ENCODE data around the gene MPHOSPH6. TPM values are rescaled to one million over a fixed set of nuclear protein-coding genes. Genes with fewer than 3 reads are reported as not detected.

MPHOSPH6 gene
- total and polyA plus RNA-seq, 5 donors from 2014 or later = 17.3 to 38.7 (median 17.9) TPM

- ATAC-seq (ENCODE audit: low read depth in 2 of 2) = no peak
- peaks cover 0 to 2% (median 0%) of the 10 kb centered on the region in 4 donors for H3K4me1 Mint-ChIP-seq
- no peaks in the 10 kb centered on the region for H3K36me3 Mint-ChIP-seq
Measured at GRCh38 chr16:82184213-82184612, 14.2 kb upstream of the MPHOSPH6 start.

GRCh38 chr16:82183004-82183397 lies 13.0 kb upstream of the MPHOSPH6 start:
- Histone ChIP-seq H3K27ac (ENCODE audit: insufficient read depth, low read length, poor library complexity, severe bottlenecking) (no peak overlapping the region), H3K4me3 (ENCODE audit: low read depth, low read length) (no peak overlapping the region), H3K4me1 (ENCODE audit: control insufficient read depth, insufficient read depth, low read length, poor library complexity, severe bottlenecking) (no peaks in the 10 kb centered on the region), H3K9me3 (ENCODE audit: control insufficient read depth in 2 of 2, low read length in 2 of 2) (no peaks in the 10 kb centered on the region), H3K27me3 (ENCODE audit: control insufficient read depth, insufficient read depth, low read length) (peaks cover 8% of the 10 kb centered on the region), H3K36me3 (ENCODE audit: control insufficient read depth, insufficient read depth, low read length) (no peaks in the 10 kb centered on the region)
- DNase-seq (no peak), ATAC-seq (ENCODE audit: low read depth in 2 of 2) (no peak)
- H3K4me3 Mint-ChIP-seq = no peak overlapping the region
- no peaks in the 10 kb centered on the region for H3K9me3 Mint-ChIP-seq
- H3K4me1 Mint-ChIP-seq = peaks cover 0 to under 1% (median 0%) of the 10 kb centered on the region in 4 donors
- H3K36me3 Mint-ChIP-seq = no peaks in the 10 kb centered on the region
- H3K27me3 Mint-ChIP-seq = peaks cover 20% of the 10 kb centered on the region
- no peak overlapping the region for H3K27ac Mint-ChIP-seq

More at GRCh38 chr16:82184213-82184612, 14.2 kb upstream of the MPHOSPH6 start:
- Histone ChIP-seq H3K36me3 (ENCODE audit: control insufficient read depth, insufficient read depth, low read length) (no peaks in the 10 kb centered on the region), H3K27me3 (ENCODE audit: control insufficient read depth, insufficient read depth, low read length) (peaks cover 4% of the 10 kb centered on the region), H3K27ac (ENCODE audit: insufficient read depth, low read length, poor library complexity, severe bottlenecking) (no peak overlapping the region), H3K9me3 (ENCODE audit: control insufficient read depth in 2 of 2, low read length in 2 of 2) (no peaks in the 10 kb centered on the region), H3K4me1 (ENCODE audit: control insufficient read depth, insufficient read depth, low read length, poor library complexity, severe bottlenecking) (no peaks in the 10 kb centered on the region), H3K4me3 (ENCODE audit: low read depth, low read length) (no peak overlapping the region)
- Mint-ChIP-seq H3K9me3 (no peaks in the 10 kb centered on the region), H3K4me3 (no peak overlapping the region), H3K27me3 (peaks cover 25% of the 10 kb centered on the region), H3K27ac (no peak overlapping the region)
- DNase-seq = no peak

GRCh38 chr16:82182266-82183003 lies 12.4 kb upstream of the MPHOSPH6 start:
- H3K4me1 Mint-ChIP-seq = no peaks in the 10 kb centered on the region
- DNase-seq = no peak
- Histone ChIP-seq H3K4me1 (ENCODE audit: control insufficient read depth, insufficient read depth, low read length, poor library complexity, severe bottlenecking) (no peaks in the 10 kb centered on the region), H3K27me3 (ENCODE audit: control insufficient read depth, insufficient read depth, low read length) (peaks cover 7% of the 10 kb centered on the region), H3K27ac (ENCODE audit: insufficient read depth, low read length, poor library complexity, severe bottlenecking) (no peak overlapping the region), H3K36me3 (ENCODE audit: control insufficient read depth, insufficient read depth, low read length) (no peaks in the 10 kb centered on the region), H3K9me3 (ENCODE audit: control insufficient read depth in 2 of 2, low read length in 2 of 2) (no peaks in the 10 kb centered on the region), H3K4me3 (ENCODE audit: low read depth, low read length) (no peak overlapping the region)
- no peak overlapping the region for H3K27ac Mint-ChIP-seq
- peaks cover 19% of the 10 kb centered on the region for H3K27me3 Mint-ChIP-seq
- H3K36me3 Mint-ChIP-seq = no peaks in the 10 kb centered on the region
- H3K4me3 Mint-ChIP-seq = no peak overlapping the region
- ATAC-seq (ENCODE audit: low read depth in 2 of 2) = no peak
- no peaks in the 10 kb centered on the region for H3K9me3 Mint-ChIP-seq

GRCh38 chr16:82181461-82182185 lies 11.6 kb upstream of the MPHOSPH6 start:
- Mint-ChIP-seq H3K36me3 (no peaks in the 10 kb centered on the region), H3K27me3 (peaks cover 24% of the 10 kb centered on the region), H3K4me1 (no peaks in the 10 kb centered on the region)

GRCh38 chr16:82178352-82178751 lies 8.3 kb upstream of the MPHOSPH6 start:
- no peak overlapping the region for H3K27ac Mint-ChIP-seq
- H3K4me1 Mint-ChIP-seq = no peaks in the 10 kb centered on the region
- no peaks in the 10 kb centered on the region for H3K36me3 Mint-ChIP-seq
- no peaks in the 10 kb centered on the region for H3K9me3 ChIP-seq (ENCODE audit: control insufficient read depth in 2 of 2, low read length in 2 of 2)
- H3K4me3 Mint-ChIP-seq = no peak overlapping the region
- no peak overlapping the region for H3K27ac ChIP-seq (ENCODE audit: insufficient read depth, low read length, poor library complexity, severe bottlenecking)
- H3K4me3 ChIP-seq (ENCODE audit: low read depth, low read length) = no peak overlapping the region
- H3K27me3 ChIP-seq (ENCODE audit: control insufficient read depth, insufficient read depth, low read length) = peaks cover 22% of the 10 kb centered on the region
- H3K4me1 ChIP-seq (ENCODE audit: control insufficient read depth, insufficient read depth, low read length, poor library complexity, severe bottlenecking) = no peaks in the 10 kb centered on the region
- H3K9me3 Mint-ChIP-seq = peaks cover 0 to 1% (median 0%) of the 10 kb centered on the region in 7 donors
- ATAC-seq (ENCODE audit: low read depth in 2 of 2) (no peak), DNase-seq (no peak)
- peaks cover 35% of the 10 kb centered on the region for H3K27me3 Mint-ChIP-seq
- no peaks in the 10 kb centered on the region for H3K36me3 ChIP-seq (ENCODE audit: control insufficient read depth, insufficient read depth, low read length)

More at GRCh38 chr16:82181461-82182185, 11.6 kb upstream of the MPHOSPH6 start:
- Histone ChIP-seq H3K4me3 (ENCODE audit: low read depth, low read length) (no peak overlapping the region), H3K4me1 (ENCODE audit: control insufficient read depth, insufficient read depth, low read length, poor library complexity, severe bottlenecking) (no peaks in the 10 kb centered on the region), H3K27me3 (ENCODE audit: control insufficient read depth, insufficient read depth, low read length) (peaks cover 10% of the 10 kb centered on the region), H3K27ac (ENCODE audit: insufficient read depth, low read length, poor library complexity, severe bottlenecking) (no peak overlapping the region), H3K36me3 (ENCODE audit: control insufficient read depth, insufficient read depth, low read length) (no peaks in the 10 kb centered on the region), H3K9me3 (ENCODE audit: control insufficient read depth in 2 of 2, low read length in 2 of 2) (no peaks in the 10 kb centered on the region)
- Mint-ChIP-seq H3K4me3 (no peak overlapping the region), H3K27ac (no peak overlapping the region), H3K9me3 (peaks cover 0 to under 1% (median 0%) of the 10 kb centered on the region in 7 donors)
- ATAC-seq (ENCODE audit: low read depth in 2 of 2) = no peak
- no peak for DNase-seq

GRCh38 chr16:82177555-82177954 lies 7.5 kb upstream of the MPHOSPH6 start:
- no peaks in the 10 kb centered on the region for H3K9me3 ChIP-seq (ENCODE audit: control insufficient read depth in 2 of 2, low read length in 2 of 2)
- peaks cover 0 to 1% (median 0%) of the 10 kb centered on the region in 7 donors for H3K9me3 Mint-ChIP-seq
- DNase-seq (no peak), ATAC-seq (ENCODE audit: low read depth in 2 of 2) (no peak)
- no peaks in the 10 kb centered on the region for H3K4me1 ChIP-seq (ENCODE audit: control insufficient read depth, insufficient read depth, low read length, poor library complexity, severe bottlenecking)
- no peak overlapping the region for H3K4me3 Mint-ChIP-seq
- H3K27ac Mint-ChIP-seq = no peak overlapping the region
- H3K27ac ChIP-seq (ENCODE audit: insufficient read depth, low read length, poor library complexity, severe bottlenecking) = no peak overlapping the region
- H3K27me3 Mint-ChIP-seq = peaks cover 42% of the 10 kb centered on the region
- H3K4me1 Mint-ChIP-seq = no peaks in the 10 kb centered on the region
- no peaks in the 10 kb centered on the region for H3K36me3 ChIP-seq (ENCODE audit: control insufficient read depth, insufficient read depth, low read length)
- H3K36me3 Mint-ChIP-seq = no peaks in the 10 kb centered on the region
- peaks cover 27% of the 10 kb centered on the region for H3K27me3 ChIP-seq (ENCODE audit: control insufficient read depth, insufficient read depth, low read length)
- no peak overlapping the region for H3K4me3 ChIP-seq (ENCODE audit: low read depth, low read length)

GRCh38 chr16:82176204-82176603 lies 6.2 kb upstream of the MPHOSPH6 start:
- Mint-ChIP-seq H3K27me3 (peaks cover 55% of the 10 kb centered on the region), H3K36me3 (no peaks in the 10 kb centered on the region), H3K27ac (no peak overlapping the region), H3K4me1 (peaks cover 0 to under 1% (median 0%) of the 10 kb centered on the region in 4 donors), H3K9me3 (peaks cover 0 to 1% (median 0%) of the 10 kb centered on the region in 7 donors), H3K4me3 (no peak overlapping the region)
- H3K9me3 ChIP-seq (ENCODE audit: control insufficient read depth in 2 of 2, low read length in 2 of 2) = no peaks in the 10 kb centered on the region
- ATAC-seq (ENCODE audit: low read depth in 2 of 2) (no peak), DNase-seq (no peak)
- no peak overlapping the region for H3K27ac ChIP-seq (ENCODE audit: insufficient read depth, low read length, poor library complexity, severe bottlenecking)
- no peak overlapping the region for H3K4me3 ChIP-seq (ENCODE audit: low read depth, low read length)
- H3K36me3 ChIP-seq (ENCODE audit: control insufficient read depth, insufficient read depth, low read length) = no peaks in the 10 kb centered on the region
- H3K4me1 ChIP-seq (ENCODE audit: control insufficient read depth, insufficient read depth, low read length, poor library complexity, severe bottlenecking) = no peaks in the 10 kb centered on the region
- peaks cover 36% of the 10 kb centered on the region for H3K27me3 ChIP-seq (ENCODE audit: control insufficient read depth, insufficient read depth, low read length)

Data from CD4-positive, CD25-positive, alpha-beta regulatory T cell (primary cell).